Measurements from ENCODE around the gene ARHGAP31. TPM values are rescaled to one million over a fixed set of nuclear protein-coding genes. Genes with fewer than 3 reads are reported as not detected.

The ARHGAP31 gene
- polyA plus RNA-seq, 3 donors, result 4.7 to 9.8 (median 7.6) TPM

DNA sequence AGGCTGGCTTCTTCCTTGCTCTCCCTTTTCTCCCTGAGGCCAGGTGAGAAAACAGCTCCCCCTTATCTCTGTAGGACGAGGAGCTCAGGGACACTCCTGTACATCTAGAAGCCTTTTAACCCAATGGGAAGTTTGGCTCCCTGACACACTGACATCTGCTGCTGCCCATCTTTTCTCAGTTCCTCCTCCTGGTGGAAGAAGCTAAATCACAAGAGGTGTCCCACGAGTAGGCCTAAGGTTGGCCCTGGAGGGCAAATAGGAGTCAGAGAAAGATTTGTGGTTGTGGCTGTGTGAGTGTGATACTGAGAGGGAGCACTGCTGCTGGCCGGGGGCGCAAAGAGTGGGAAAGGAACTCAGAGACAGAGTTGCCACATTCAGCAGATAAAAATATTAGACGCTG lies 49.5 kb downstream of the ARHGAP31 start:
- Histone ChIP-seq H3K27me3 (ENCODE audit: control insufficient read depth in 2 of 2, insufficient read depth in 2 of 2, low read length in 2 of 2) (no peaks in the 10 kb centered on the region), H4K20me1 (ENCODE audit: insufficient read depth, low read length) (peaks cover 21% of the 10 kb centered on the region), H3K9me3 (replicated peaks in 1 of 2; ENCODE audit: control insufficient read depth in 1 of 2, insufficient read depth in 1 of 2, low read length in 2 of 2) (no peaks in the 10 kb centered on the region), H3K79me2 (ENCODE audit: insufficient read depth, low read length) (no peaks in the 10 kb centered on the region), H3K4me1 (ENCODE audit: control insufficient read depth in 1 of 2, insufficient read depth in 2 of 2, low read length in 2 of 2) (peaks cover 7% of the 10 kb centered on the region in 2 donors), H3K36me3 (replicated peaks in 1 of 2; ENCODE audit: control insufficient read depth in 1 of 2, insufficient read depth in 2 of 2, low read length in 2 of 2) (peaks cover 0 to 8% of the 10 kb centered on the region in 2 donors), H2AFZ (ENCODE audit: insufficient read depth, low read depth, low read length, poor library complexity, severe bottlenecking) (no peak overlapping the region), H3K27ac (ENCODE audit: low read depth in 1 of 2, low read length in 2 of 2) (peak overlapping the region in 1 of 2 donors; percentile 43), H3K9ac (ENCODE audit: insufficient read depth, low read length, poor library complexity, severe bottlenecking) (no peak overlapping the region), H3K4me2 (replicated peaks; ENCODE audit: extremely low read depth, low read length, poor library complexity, severe bottlenecking) (no peak overlapping the region), H3K4me3 (replicated peaks in 1 of 3; ENCODE audit: low read depth in 2 of 3, low read length in 3 of 3) (no peak overlapping the region)
- Mint-ChIP-seq H3K9me3 (no peaks in the 10 kb centered on the region), H3K4me1 (peaks cover 11% of the 10 kb centered on the region), H3K4me3 (no peak overlapping the region), H3K27ac (peak overlapping the region; percentile 26 to 79 (median 50)), H3K36me3 (peaks cover 6 to 16% of the 10 kb centered on the region in 2 donors), H3K27me3 (ENCODE audit: low read depth in 3 of 3) (peaks cover 0 to 4% (median 0%) of the 10 kb centered on the region in 3 donors)
- peak; percentile 24 to 47 (median 44) for DNase-seq
- 0% methylated on average over 1 of the region's 5 CpGs for WGBS (ENCODE audit: insufficient coverage)
- intact Hi-C loops (cut with micrococcal nuclease), result loop anchor here in 1 of 2 donors (10.0 kb wide), 1 partner anchor 49 kb away; the partner anchor contains the start of gene ARHGAP31
- TF ChIP-seq, protein P1, sequence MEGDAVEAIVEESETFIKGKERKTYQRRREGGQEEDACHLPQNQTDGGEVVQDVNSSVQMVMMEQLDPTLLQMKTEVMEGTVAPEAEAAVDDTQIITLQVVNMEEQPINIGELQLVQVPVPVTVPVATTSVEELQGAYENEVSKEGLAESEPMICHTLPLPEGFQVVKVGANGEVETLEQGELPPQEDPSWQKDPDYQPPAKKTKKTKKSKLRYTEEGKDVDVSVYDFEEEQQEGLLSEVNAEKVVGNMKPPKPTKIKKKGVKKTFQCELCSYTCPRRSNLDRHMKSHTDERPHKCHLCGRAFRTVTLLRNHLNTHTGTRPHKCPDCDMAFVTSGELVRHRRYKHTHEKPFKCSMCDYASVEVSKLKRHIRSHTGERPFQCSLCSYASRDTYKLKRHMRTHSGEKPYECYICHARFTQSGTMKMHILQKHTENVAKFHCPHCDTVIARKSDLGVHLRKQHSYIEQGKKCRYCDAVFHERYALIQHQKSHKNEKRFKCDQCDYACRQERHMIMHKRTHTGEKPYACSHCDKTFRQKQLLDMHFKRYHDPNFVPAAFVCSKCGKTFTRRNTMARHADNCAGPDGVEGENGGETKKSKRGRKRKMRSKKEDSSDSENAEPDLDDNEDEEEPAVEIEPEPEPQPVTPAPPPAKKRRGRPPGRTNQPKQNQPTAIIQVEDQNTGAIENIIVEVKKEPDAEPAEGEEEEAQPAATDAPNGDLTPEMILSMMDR (IDR thresholded peaks at IDR 0.05), result no peak

GRCh38 chr3:119346076-119346496 lies 51.9 kb downstream of the ARHGAP31 start:
- Mint-ChIP-seq H3K4me3 (no peak overlapping the region), H3K27me3 (ENCODE audit: low read depth in 3 of 3) (peaks cover 0 to 4% (median 0%) of the 10 kb centered on the region in 3 donors)

More at GRCh38 chr3:119346076-119346496, 51.9 kb downstream of the ARHGAP31 start:
- Histone ChIP-seq H3K4me1 (ENCODE audit: control insufficient read depth in 1 of 2, insufficient read depth in 2 of 2, low read length in 2 of 2) (peaks cover 7% of the 10 kb centered on the region in 2 donors), H3K4me2 (replicated peaks; ENCODE audit: extremely low read depth, low read length, poor library complexity, severe bottlenecking) (no peak overlapping the region), H3K27ac (ENCODE audit: low read depth in 1 of 2, low read length in 2 of 2) (no peak overlapping the region), H3K9ac (ENCODE audit: insufficient read depth, low read length, poor library complexity, severe bottlenecking) (no peak overlapping the region), H4K20me1 (ENCODE audit: insufficient read depth, low read length) (peaks cover 21% of the 10 kb centered on the region), H3K4me3 (replicated peaks in 1 of 3; ENCODE audit: low read depth in 2 of 3, low read length in 3 of 3) (no peak overlapping the region), H3K36me3 (replicated peaks in 1 of 2; ENCODE audit: control insufficient read depth in 1 of 2, insufficient read depth in 2 of 2, low read length in 2 of 2) (peaks cover 0 to 8% of the 10 kb centered on the region in 2 donors), H3K9me3 (replicated peaks in 1 of 2; ENCODE audit: control insufficient read depth in 1 of 2, insufficient read depth in 1 of 2, low read length in 2 of 2) (no peaks in the 10 kb centered on the region), H3K79me2 (ENCODE audit: insufficient read depth, low read length) (no peaks in the 10 kb centered on the region), H2AFZ (ENCODE audit: insufficient read depth, low read depth, low read length, poor library complexity, severe bottlenecking) (no peak overlapping the region), H3K27me3 (ENCODE audit: control insufficient read depth in 2 of 2, insufficient read depth in 2 of 2, low read length in 2 of 2) (no peaks in the 10 kb centered on the region)
- no peak for DNase-seq
- intact Hi-C loops (cut with micrococcal nuclease), result loop anchor here in 1 of 2 donors (10.0 kb wide), 1 partner anchor 51 kb away; the partner anchor contains the start of gene ARHGAP31
- Mint-ChIP-seq H3K36me3 (peaks cover 12 to 13% of the 10 kb centered on the region in 2 donors), H3K9me3 (no peaks in the 10 kb centered on the region), H3K27ac (peak overlapping the region in 1 of 7 donors; percentile 2), H3K4me1 (peaks cover 22% of the 10 kb centered on the region)
- TF ChIP-seq, protein P1 (IDR thresholded peaks at IDR 0.05), result no peak
- WGBS (ENCODE audit: insufficient coverage), result no CpG with 5 or more reads among the region's 1 CpG
